Neural cell (in vitro differentiated cells): ENCODE measurements around the gene GLUL.

Source experiments
- EZH2 ChIP-seq: fragments of 200-600, 300-800 bp; shearing (Covaris generic), sonication (generic); IDR thresholded peaks from 2 replicates; pipeline ENCODE4 v1.6.1; 2014; ENCODE audit warnings: antibody characterized with exemption, low read length, borderline replicate concordance, mild to moderate bottlenecking; ENCODE audit not compliant: insufficient read depth, poor library complexity, severe bottlenecking
- MXI1 ChIP-seq: fragments of 450-650 bp; conservative IDR thresholded peaks from 2 replicates; pipeline ENCODE4 v1.6.1; 2014; ENCODE audit warnings: antibody characterized with exemption, mild to moderate bottlenecking; ENCODE audit not compliant: poor library complexity, severe bottlenecking
- POLR2AphosphoS5 ChIP-seq: IDR thresholded peaks from 2 replicates; pipeline ENCODE4 v1.6.1; 2012
- RAD21 ChIP-seq: fragments of 450-650 bp; conservative IDR thresholded peaks from 2 replicates; pipeline ENCODE4 v1.6.1; 2014; ENCODE audit warnings: antibody characterized with exemption, mild to moderate bottlenecking, moderate library complexity
- TF ChIP-seq, protein P1 (sequence below): fragments of 450-650 bp; IDR thresholded peaks from 2 replicates; pipeline ENCODE4 v1.5.1; 2014; ENCODE audit warnings: antibody characterized with exemption, mild to moderate bottlenecking, moderate library complexity; ENCODE audit not compliant: poor library complexity, severe bottlenecking
- TF ChIP-seq, protein P2 (sequence below): IDR thresholded peaks from 2 replicates; pipeline ENCODE4 v1.6.1; 2012; ENCODE audit warnings: borderline replicate concordance

DNA sequence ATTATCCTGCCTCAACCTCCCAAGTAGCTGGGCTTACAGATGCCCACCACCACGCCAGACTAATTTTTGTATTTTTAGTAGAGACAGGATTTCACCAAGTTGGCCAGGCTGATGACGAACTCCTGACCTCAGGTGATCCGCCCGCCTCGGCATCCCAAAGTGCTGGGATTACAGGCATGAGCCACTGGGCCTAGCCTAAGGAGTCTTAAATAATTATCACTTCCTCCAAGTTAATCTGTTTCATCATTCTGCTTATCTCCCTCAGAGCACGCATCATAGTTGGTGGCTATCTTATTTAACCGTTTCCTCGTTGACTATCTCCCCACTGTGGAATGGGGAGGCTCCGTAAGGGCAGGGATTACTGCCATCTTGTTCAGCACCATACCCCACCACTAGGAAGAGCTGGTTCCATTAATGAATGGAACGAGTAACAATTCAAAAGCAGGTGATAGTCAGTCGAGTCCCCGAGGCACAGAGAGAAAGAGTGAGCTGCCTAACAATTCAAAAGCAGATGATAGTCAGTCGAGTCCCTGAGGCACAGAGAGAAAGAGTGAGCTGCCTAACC is 52.7 kb downstream of the GLUL start:
- TF ChIP-seq, protein P1, sequence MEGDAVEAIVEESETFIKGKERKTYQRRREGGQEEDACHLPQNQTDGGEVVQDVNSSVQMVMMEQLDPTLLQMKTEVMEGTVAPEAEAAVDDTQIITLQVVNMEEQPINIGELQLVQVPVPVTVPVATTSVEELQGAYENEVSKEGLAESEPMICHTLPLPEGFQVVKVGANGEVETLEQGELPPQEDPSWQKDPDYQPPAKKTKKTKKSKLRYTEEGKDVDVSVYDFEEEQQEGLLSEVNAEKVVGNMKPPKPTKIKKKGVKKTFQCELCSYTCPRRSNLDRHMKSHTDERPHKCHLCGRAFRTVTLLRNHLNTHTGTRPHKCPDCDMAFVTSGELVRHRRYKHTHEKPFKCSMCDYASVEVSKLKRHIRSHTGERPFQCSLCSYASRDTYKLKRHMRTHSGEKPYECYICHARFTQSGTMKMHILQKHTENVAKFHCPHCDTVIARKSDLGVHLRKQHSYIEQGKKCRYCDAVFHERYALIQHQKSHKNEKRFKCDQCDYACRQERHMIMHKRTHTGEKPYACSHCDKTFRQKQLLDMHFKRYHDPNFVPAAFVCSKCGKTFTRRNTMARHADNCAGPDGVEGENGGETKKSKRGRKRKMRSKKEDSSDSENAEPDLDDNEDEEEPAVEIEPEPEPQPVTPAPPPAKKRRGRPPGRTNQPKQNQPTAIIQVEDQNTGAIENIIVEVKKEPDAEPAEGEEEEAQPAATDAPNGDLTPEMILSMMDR: no peak
- TF ChIP-seq, protein P2, sequence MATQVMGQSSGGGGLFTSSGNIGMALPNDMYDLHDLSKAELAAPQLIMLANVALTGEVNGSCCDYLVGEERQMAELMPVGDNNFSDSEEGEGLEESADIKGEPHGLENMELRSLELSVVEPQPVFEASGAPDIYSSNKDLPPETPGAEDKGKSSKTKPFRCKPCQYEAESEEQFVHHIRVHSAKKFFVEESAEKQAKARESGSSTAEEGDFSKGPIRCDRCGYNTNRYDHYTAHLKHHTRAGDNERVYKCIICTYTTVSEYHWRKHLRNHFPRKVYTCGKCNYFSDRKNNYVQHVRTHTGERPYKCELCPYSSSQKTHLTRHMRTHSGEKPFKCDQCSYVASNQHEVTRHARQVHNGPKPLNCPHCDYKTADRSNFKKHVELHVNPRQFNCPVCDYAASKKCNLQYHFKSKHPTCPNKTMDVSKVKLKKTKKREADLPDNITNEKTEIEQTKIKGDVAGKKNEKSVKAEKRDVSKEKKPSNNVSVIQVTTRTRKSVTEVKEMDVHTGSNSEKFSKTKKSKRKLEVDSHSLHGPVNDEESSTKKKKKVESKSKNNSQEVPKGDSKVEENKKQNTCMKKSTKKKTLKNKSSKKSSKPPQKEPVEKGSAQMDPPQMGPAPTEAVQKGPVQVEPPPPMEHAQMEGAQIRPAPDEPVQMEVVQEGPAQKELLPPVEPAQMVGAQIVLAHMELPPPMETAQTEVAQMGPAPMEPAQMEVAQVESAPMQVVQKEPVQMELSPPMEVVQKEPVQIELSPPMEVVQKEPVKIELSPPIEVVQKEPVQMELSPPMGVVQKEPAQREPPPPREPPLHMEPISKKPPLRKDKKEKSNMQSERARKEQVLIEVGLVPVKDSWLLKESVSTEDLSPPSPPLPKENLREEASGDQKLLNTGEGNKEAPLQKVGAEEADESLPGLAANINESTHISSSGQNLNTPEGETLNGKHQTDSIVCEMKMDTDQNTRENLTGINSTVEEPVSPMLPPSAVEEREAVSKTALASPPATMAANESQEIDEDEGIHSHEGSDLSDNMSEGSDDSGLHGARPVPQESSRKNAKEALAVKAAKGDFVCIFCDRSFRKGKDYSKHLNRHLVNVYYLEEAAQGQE: no peak
- TF ChIP-seq RAD21: no peak
- TF ChIP-seq MXI1: no peak
- TF ChIP-seq EZH2: no peak
- TF ChIP-seq POLR2AphosphoS5: no peak
